Glutamatergic neuron (in vitro differentiated cells): ENCODE data around the gene KRT86. TPM values are rescaled to one million over a fixed set of nuclear protein-coding genes. Genes with fewer than 3 reads are reported as not detected.

Experiments
- DNase-seq: peaks from one replicate; pipeline ENCODE4 v3.0.0; 2022
- H3K27ac Mint-ChIP-seq: one replicate; pipeline ENCODE4 v1.8.0; 2020; ENCODE audit warnings: mild to moderate bottlenecking, mixed read lengths, inconsistent platforms; ENCODE audit not compliant: unreplicated experiment
- H3K27me3 Mint-ChIP-seq: one replicate; pipeline ENCODE4 v1.8.0; 2020; ENCODE audit warnings: mild to moderate bottlenecking, moderate library complexity, mixed read lengths, inconsistent platforms; ENCODE audit not compliant: unreplicated experiment
- H3K36me3 Mint-ChIP-seq: one replicate; pipeline ENCODE4 v1.8.0; 2020; ENCODE audit warnings: mild to moderate bottlenecking, mixed read lengths, inconsistent platforms; ENCODE audit not compliant: unreplicated experiment
- H3K4me1 Mint-ChIP-seq: one replicate; pipeline ENCODE4 v1.8.0; 2020; ENCODE audit warnings: mild to moderate bottlenecking, low read depth, mixed read lengths, inconsistent platforms; ENCODE audit not compliant: unreplicated experiment
- H3K4me3 Mint-ChIP-seq: one replicate; pipeline ENCODE4 v1.8.0; 2020; ENCODE audit warnings: mild to moderate bottlenecking, mixed read lengths, inconsistent platforms; ENCODE audit not compliant: unreplicated experiment
- H3K9me3 Mint-ChIP-seq: one replicate; pipeline ENCODE4 v1.8.0; 2020; ENCODE audit warnings: mild to moderate bottlenecking, moderate library complexity, mixed read lengths, inconsistent platforms; ENCODE audit not compliant: unreplicated experiment
- total RNA-seq: library from RNA; stranded (reverse); fragmentation: NEBNext Ultra II Directional; extraction: Animal tissue kit (Norgen Biotek cat#: 25700); gene quantifications from one replicate; pipeline ENCODE4 v1.2.1, GENCODE V29; 2021; ENCODE audit not compliant: unreplicated experiment
- TF ChIP-seq, protein P1 (sequence below): fragments of 200-600 bp; sonication (generic); IDR thresholded peaks from one replicate; pipeline ENCODE4 v1.5.0; 2021; ENCODE audit not compliant: partially characterized antibody, unreplicated experiment

KRT86 gene
- total RNA-seq, 1 donor from 2014 or later = not detected

DNA sequence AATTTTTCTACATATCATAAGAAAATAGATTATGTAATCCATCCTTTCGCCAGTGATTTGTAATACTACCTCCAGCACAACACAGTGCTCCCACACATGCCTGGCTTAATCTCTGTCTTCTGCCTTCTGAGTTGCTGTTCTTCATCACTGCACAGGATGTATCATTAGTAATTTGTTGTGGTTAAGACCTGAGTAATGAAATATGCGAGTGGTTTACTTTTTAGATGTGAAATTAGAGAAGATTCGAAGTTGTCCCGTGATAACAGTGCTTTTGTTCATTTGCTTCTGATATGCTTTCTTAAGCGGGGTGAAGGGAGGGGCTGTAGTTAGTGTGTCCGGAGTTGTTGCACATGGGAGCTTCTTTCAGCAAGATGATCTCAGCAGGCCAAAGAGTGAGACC is 74.8 kb downstream of the KRT86 start:
- Mint-ChIP-seq H3K36me3 (no peaks in the 10 kb centered on the region), H3K27me3 (peaks cover 4% of the 10 kb centered on the region), H3K27ac (no peak overlapping the region), H3K9me3 (no peaks in the 10 kb centered on the region), H3K4me1 (no peaks in the 10 kb centered on the region), H3K4me3 (no peak overlapping the region)
- no peak for DNase-seq
- TF ChIP-seq, protein P1, sequence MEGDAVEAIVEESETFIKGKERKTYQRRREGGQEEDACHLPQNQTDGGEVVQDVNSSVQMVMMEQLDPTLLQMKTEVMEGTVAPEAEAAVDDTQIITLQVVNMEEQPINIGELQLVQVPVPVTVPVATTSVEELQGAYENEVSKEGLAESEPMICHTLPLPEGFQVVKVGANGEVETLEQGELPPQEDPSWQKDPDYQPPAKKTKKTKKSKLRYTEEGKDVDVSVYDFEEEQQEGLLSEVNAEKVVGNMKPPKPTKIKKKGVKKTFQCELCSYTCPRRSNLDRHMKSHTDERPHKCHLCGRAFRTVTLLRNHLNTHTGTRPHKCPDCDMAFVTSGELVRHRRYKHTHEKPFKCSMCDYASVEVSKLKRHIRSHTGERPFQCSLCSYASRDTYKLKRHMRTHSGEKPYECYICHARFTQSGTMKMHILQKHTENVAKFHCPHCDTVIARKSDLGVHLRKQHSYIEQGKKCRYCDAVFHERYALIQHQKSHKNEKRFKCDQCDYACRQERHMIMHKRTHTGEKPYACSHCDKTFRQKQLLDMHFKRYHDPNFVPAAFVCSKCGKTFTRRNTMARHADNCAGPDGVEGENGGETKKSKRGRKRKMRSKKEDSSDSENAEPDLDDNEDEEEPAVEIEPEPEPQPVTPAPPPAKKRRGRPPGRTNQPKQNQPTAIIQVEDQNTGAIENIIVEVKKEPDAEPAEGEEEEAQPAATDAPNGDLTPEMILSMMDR = no peak

DNA sequence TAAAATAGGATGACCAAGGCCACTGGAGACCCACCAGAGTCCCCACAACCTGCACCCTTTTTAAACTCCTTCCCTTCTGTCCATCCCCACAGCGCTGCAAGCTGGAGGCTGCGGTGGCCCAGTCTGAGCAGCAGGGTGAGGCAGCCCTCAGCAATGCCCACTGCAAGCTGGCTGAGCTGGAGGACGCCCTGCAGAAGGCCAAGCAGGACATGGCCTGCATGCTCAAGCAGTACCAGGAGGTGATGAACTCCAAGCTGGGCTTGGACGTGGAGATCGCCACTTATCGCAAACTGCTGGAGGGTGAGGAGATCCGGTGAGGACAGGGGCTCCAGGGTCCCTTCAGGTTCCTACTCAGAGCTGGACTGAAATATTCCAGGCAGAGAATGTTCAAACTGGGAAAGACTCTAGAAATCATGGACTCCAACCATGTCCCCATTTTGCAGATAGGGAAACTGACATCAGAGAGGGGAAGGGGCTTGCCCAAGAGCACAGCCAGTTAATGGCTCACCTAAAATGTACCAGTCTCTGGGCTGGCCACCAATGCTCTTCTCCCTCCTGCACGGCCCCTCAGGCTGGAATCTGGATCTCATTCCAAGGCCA is 75.7 kb downstream of the KRT86 start:
- Mint-ChIP-seq H3K27ac (no peak overlapping the region), H3K36me3 (no peaks in the 10 kb centered on the region), H3K4me1 (no peaks in the 10 kb centered on the region), H3K27me3 (peaks cover 4% of the 10 kb centered on the region), H3K4me3 (no peak overlapping the region), H3K9me3 (no peaks in the 10 kb centered on the region)
- TF ChIP-seq, protein P1 = no peak
- no peak for DNase-seq

DNA sequence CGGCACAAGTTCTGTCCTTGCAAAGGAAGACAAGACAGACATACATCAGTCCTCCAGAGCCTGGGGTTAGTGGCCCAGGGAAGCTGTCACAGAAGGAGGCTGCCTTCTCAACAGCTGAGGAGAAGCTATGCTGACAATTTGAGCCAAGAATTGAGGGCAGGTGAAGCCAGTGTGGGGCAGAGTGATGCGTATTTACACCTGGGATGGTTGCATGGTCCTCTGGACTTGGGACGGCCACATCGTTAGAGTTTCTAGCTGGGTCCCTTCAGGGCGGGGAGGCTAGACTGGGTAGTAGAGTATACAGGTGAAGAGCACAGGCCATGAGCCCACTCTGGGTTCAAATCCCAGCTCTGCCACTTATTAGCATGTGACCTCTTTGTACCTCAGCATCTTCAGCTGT is 76.3 kb downstream of the KRT86 start:
- TF ChIP-seq, protein P1 = no peak
- no peak overlapping the region for H3K4me3 Mint-ChIP-seq
- H3K9me3 Mint-ChIP-seq = no peaks in the 10 kb centered on the region
- H3K27ac Mint-ChIP-seq = no peak overlapping the region
- peaks cover 6% of the 10 kb centered on the region for H3K27me3 Mint-ChIP-seq
- no peaks in the 10 kb centered on the region for H3K4me1 Mint-ChIP-seq
- no peak for DNase-seq
- no peaks in the 10 kb centered on the region for H3K36me3 Mint-ChIP-seq

DNA sequence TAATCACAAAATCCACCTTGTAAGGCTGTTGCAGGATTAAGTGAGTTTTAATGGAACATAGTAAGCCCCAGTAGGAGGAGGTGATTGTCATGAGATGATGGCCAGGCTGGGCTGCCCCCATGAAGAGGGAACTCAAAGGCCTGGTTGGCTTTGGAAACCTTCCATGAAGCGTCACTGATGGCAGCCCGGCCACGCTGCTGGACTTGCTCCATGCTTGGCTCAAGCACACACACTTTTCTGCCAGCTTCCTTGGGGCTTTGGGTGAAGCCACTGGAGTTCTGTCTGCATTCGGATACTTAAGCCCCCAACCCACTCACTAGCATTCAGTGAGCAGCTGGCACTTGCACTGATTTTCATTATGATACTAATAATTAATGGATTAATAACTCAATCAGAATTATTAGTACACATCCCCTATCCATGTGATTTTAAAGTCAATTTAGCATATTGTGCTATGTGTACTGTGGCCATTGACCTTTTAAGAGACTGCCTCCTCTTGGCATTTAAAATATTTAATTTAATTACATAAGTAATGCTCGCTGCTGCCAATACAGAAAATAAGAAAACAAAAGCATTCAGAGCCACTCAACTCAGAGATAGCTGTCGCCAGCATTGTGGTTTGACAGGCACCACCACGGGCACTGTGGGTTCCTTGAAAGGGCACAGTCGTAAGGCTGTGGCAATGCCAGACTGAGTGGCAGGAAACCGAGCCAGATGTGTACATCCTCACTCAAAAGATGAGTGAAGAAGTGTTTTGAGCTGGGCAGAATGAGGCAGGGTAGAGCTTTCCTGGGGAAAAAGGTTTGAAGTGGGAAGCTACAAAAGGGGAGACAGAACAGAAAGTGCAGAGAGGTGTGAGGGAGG is 77.0 kb downstream of the KRT86 start:
- Mint-ChIP-seq H3K4me1 (no peaks in the 10 kb centered on the region), H3K9me3 (no peaks in the 10 kb centered on the region), H3K27me3 (peaks cover 6% of the 10 kb centered on the region), H3K27ac (no peak overlapping the region), H3K36me3 (no peaks in the 10 kb centered on the region), H3K4me3 (no peak overlapping the region)
- TF ChIP-seq, protein P1 = no peak
- DNase-seq = no peak

DNA sequence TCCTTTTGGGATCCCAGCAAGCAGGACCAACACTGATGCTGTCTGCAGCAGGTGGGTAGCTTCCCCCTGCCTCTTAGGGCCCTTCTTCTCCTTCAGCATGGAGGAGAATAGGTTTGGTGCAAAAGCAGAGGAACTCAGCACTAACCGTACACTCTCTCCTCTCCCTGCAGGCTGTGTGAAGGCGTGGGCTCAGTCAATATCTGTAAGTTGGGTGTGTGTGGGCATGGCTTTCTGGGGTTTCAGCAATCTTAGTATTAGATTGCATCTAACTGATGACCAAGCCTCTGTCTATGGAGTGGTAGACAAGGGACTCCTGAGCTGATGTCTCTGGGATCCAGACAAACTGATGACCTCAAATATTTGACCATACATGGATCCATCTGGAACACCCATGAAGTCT is 78.5 kb downstream of the KRT86 start:
- peaks cover 6% of the 10 kb centered on the region for H3K27me3 Mint-ChIP-seq
- no peaks in the 10 kb centered on the region for H3K4me1 Mint-ChIP-seq
- TF ChIP-seq, protein P1 = no peak
- H3K36me3 Mint-ChIP-seq = no peaks in the 10 kb centered on the region
- no peaks in the 10 kb centered on the region for H3K9me3 Mint-ChIP-seq
- H3K4me3 Mint-ChIP-seq = no peak overlapping the region
- no peak overlapping the region for H3K27ac Mint-ChIP-seq
- DNase-seq = no peak
